Neutrophil (primary cell): ENCODE data around the gene B4GAT1.

Experiments
- H3K27ac ChIP-seq: fragments of 200-600 bp; sonication (generic); 2 replicates; pipeline ENCODE4 v1.5.1; 2016; ENCODE audit warnings: mild to moderate bottlenecking, moderate library complexity
- H3K27me3 ChIP-seq: fragments of 200-600 bp; sonication (generic); 2 replicates; pipeline ENCODE4 v1.6.0; 2016; ENCODE audit warnings: mild to moderate bottlenecking
- H3K36me3 ChIP-seq: fragments of 200-600 bp; sonication (generic); 2 replicates; pipeline ENCODE4 v1.5.1; 2017
- H3K4me1 ChIP-seq, 2 experiments: fragments of 200-600 bp in 1 of 2; sonication (generic) in 1 of 2; 1 replicate in 1 of 2; 2 replicates in 1 of 2; pipeline versions ENCODE4 v1.5.1 to v1.6.1; 2013 to 2016; ENCODE audit warnings: low read depth in 1 of 2, low read length in 1 of 2, mild to moderate bottlenecking in 1 of 2, moderate library complexity in 1 of 2; ENCODE audit not compliant: control insufficient read depth in 1 of 2, insufficient read depth in 1 of 2
- H3K4me3 ChIP-seq, 2 experiments: fragments of 200-600 bp in 1 of 2; sonication (generic) in 1 of 2; 1 replicate in 1 of 2; 2 replicates in 1 of 2; pipeline ENCODE4 v1.5.1; 2013 to 2016; ENCODE audit warnings: low read depth in 1 of 2, low read length in 1 of 2, mild to moderate bottlenecking in 1 of 2, moderate library complexity in 1 of 2
- H3K9me3 ChIP-seq: fragments of 200-600 bp; sonication (generic); 2 replicates; pipeline ENCODE4 v1.5.1; 2016
- CTCF ChIP-seq: fragments of 200-600 bp; sonication (generic); IDR thresholded peaks from 2 replicates; pipeline ENCODE4 v1.5.1; 2016; ENCODE audit warnings: antibody characterized with exemption

The B4GAT1 gene

DNA sequence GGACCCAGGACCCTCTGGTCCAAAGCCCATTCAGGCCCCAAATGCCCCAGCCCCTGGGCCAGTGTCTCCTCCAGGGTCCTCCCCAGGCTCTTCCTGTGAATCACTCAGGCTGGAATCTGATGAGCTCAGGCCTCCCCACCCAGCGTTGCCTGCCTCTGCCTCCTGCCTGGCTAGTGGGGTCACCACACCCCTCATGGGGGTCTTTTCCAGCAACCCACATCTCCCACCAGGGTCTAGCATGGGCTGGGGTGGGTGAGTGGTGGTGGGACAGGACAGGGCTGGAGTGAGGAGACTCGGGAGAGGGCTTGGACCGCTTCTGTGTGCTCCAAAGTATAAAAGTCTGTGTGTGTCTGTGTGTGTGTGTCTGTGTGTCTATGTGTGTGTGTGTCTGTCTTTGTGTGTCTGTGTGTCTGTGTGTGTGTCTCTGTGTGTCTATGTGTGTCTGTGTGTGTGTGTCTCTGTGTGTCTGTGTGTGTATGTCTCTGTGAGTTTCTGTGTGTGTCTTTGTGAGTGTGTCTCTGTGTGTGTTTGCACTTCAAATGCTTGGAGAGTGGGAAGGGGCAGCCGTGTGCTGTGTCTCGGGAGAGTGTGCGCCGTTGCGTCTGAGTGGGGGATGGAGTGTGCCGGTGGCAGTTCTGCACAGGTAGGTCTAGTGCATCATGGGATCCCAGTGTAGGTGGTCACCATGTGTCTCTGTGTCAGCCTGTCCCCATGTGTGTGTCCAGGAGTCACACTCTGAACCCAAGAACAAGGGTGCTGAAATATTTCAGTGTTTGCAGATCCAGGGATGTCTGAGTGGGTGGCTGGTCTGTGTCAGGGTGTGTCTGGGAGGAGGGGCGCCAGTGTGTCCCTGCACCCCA lies 20.0 kb downstream of the B4GAT1 start:
- no peaks in the 10 kb centered on the region for H3K36me3 ChIP-seq
- peaks cover 8% of the 10 kb centered on the region for H3K27me3 ChIP-seq
- no peak overlapping the region for H3K27ac ChIP-seq
- H3K4me3 ChIP-seq, result no peak overlapping the region
- H3K4me1 ChIP-seq, result peaks cover 4 to 5% of the 10 kb centered on the region in 2 experiments
- no peaks in the 10 kb centered on the region for H3K9me3 ChIP-seq
- no peak for TF ChIP-seq CTCF

- Histone ChIP-seq H3K27me3 (peaks cover 8% of the 10 kb centered on the region), H3K9me3 (no peaks in the 10 kb centered on the region), H3K4me3 (no peak overlapping the region), H3K27ac (no peak overlapping the region), H3K36me3 (no peaks in the 10 kb centered on the region), H3K4me1 (peaks cover 4 to 5% of the 10 kb centered on the region in 2 experiments)
- no peak for TF ChIP-seq CTCF
These were observed 20.9 kb downstream of the B4GAT1 start for GRCh38 chr11:66326261-66327111.

GRCh38 chr11:66325263-66325671 lies 22.2 kb downstream of the B4GAT1 start:
- H3K4me3 ChIP-seq, result no peak overlapping the region
- peaks cover 4 to 5% of the 10 kb centered on the region in 2 experiments for H3K4me1 ChIP-seq
- TF ChIP-seq CTCF, result no peak
- H3K9me3 ChIP-seq, result no peaks in the 10 kb centered on the region
- H3K27me3 ChIP-seq, result peaks cover 8% of the 10 kb centered on the region
- no peak overlapping the region for H3K27ac ChIP-seq
- no peaks in the 10 kb centered on the region for H3K36me3 ChIP-seq

- Histone ChIP-seq H3K27me3 (peaks cover 8% of the 10 kb centered on the region), H3K27ac (no peak overlapping the region), H3K4me3 (no peak overlapping the region), H3K9me3 (no peaks in the 10 kb centered on the region), H3K4me1 (peaks cover 4 to 5% of the 10 kb centered on the region in 2 experiments), H3K36me3 (no peaks in the 10 kb centered on the region)
- TF ChIP-seq CTCF, result no peak
These were observed 22.8 kb downstream of the B4GAT1 start for GRCh38 chr11:66324664-66325063.

- TF ChIP-seq CTCF, result no peak
- Histone ChIP-seq H3K36me3 (no peaks in the 10 kb centered on the region), H3K27me3 (peaks cover 4% of the 10 kb centered on the region), H3K4me3 (no peak overlapping the region), H3K27ac (no peak overlapping the region), H3K9me3 (no peaks in the 10 kb centered on the region), H3K4me1 (peaks cover 3 to 6% of the 10 kb centered on the region in 2 experiments)
These were observed 23.7 kb downstream of the B4GAT1 start for GRCh38 chr11:66323684-66324083.
